GM19397 (cell line): ENCODE results near the gene CPS1.

Experiments used
- ATAC-seq: cut with Tn5 transposase; IDR thresholded peaks from one replicate; pipeline ENCODE4 v1.9.1; 2021; ENCODE audit warnings: mild to moderate bottlenecking, moderate library complexity; ENCODE audit not compliant: unreplicated experiment

CPS1 gene

GRCh38 chr2:210604666-210605065 is 48.3 kb downstream of the CPS1 start:
- ATAC-seq = no peak

GRCh38 chr2:210606001-210606400 is 49.6 kb downstream of the CPS1 start:
- ATAC-seq = no peak

- ATAC-seq = no peak
These were observed 55.1 kb downstream of the CPS1 start for GRCh38 chr2:210611466-210611865.

- no peak for ATAC-seq
These were observed 59.7 kb downstream of the CPS1 start for GRCh38 chr2:210616074-210616473.

GRCh38 chr2:210617318-210617717 is 60.9 kb downstream of the CPS1 start:
- no peak for ATAC-seq

- ATAC-seq = peak; percentile 66
These were observed 61.4 kb downstream of the CPS1 start for GRCh38 chr2:210617732-210618330.

- ATAC-seq = no peak
These were observed 64.1 kb downstream of the CPS1 start for GRCh38 chr2:210620456-210620855.

GRCh38 chr2:210623506-210623905 is 67.1 kb downstream of the CPS1 start:
- no peak for ATAC-seq

GRCh38 chr2:210626849-210627248 is 70.5 kb downstream of the CPS1 start:
- no peak for ATAC-seq

GRCh38 chr2:210630873-210631560 is 74.6 kb downstream of the CPS1 start:
- ATAC-seq = no peak

- no peak for ATAC-seq
These were observed 77.3 kb downstream of the CPS1 start for GRCh38 chr2:210633699-210634098.

- no peak for ATAC-seq
These were observed 78.9 kb downstream of the CPS1 start for GRCh38 chr2:210635257-210635656.

- ATAC-seq = no peak
These were observed 85.9 kb downstream of the CPS1 start for GRCh38 chr2:210642333-210642732.

GRCh38 chr2:210647151-210647550 is 90.8 kb downstream of the CPS1 start:
- no peak for ATAC-seq

GRCh38 chr2:210654091-210654490 is 97.7 kb downstream of the CPS1 start:
- no peak for ATAC-seq

- ATAC-seq = no peak
These were observed 99.0 kb downstream of the CPS1 start for GRCh38 chr2:210655229-210655975.

GRCh38 chr2:210657874-210658273 is 101.5 kb downstream of the CPS1 start:
- no peak for ATAC-seq

- no peak for ATAC-seq
These were observed 104.4 kb downstream of the CPS1 start for GRCh38 chr2:210660751-210661150.

- ATAC-seq = no peak
These were observed 106.2 kb downstream of the CPS1 start for GRCh38 chr2:210662560-210662959.

GRCh38 chr2:210663631-210664089 is 107.3 kb downstream of the CPS1 start:
- ATAC-seq = no peak

- no peak for ATAC-seq
These were observed 111.3 kb downstream of the CPS1 start for GRCh38 chr2:210667711-210668110.

- no peak for ATAC-seq
These were observed 114.7 kb downstream of the CPS1 start for GRCh38 chr2:210671065-210671464.
